Calu3 (cell line): ENCODE measurements around the gene MAGI1. TPM values are rescaled to one million over a fixed set of nuclear protein-coding genes. Genes with fewer than 3 reads are reported as not detected.

Source experiments
- BruUV-seq: library from RNA; stranded (reverse); fragments of 400-500 nt; replicated peaks from 2 replicates; lab custom pipeline; 2021; lab: Mats Ljungman, UMichigan
- CTCF ChIA-PET: fragments of 300-600 bp; sonication (Branson Sonifier 250); formaldehyde crosslinking; loops from one replicate; lab custom pipeline; 2022; ENCODE audit warnings: antibody characterized with exemption; lab: Charles Lee
- DNase-seq: peaks from one replicate; pipeline ENCODE4 v3.0.0; 2022
- H3K27ac Mint-ChIP-seq: one replicate; pipeline ENCODE4 v1.8.0; 2022; ENCODE audit warnings: mixed read lengths; ENCODE audit not compliant: unreplicated experiment
- H3K27me3 Mint-ChIP-seq: one replicate; pipeline ENCODE4 v1.8.0; 2022; ENCODE audit warnings: mixed read lengths; ENCODE audit not compliant: unreplicated experiment
- H3K36me3 Mint-ChIP-seq: one replicate; pipeline ENCODE4 v1.8.0; 2022; ENCODE audit warnings: mild to moderate bottlenecking, moderate library complexity, mixed read lengths; ENCODE audit not compliant: insufficient read depth, unreplicated experiment
- H3K4me1 Mint-ChIP-seq: one replicate; pipeline ENCODE4 v1.8.0; 2022; ENCODE audit warnings: mild to moderate bottlenecking, low read depth, mixed read lengths; ENCODE audit not compliant: unreplicated experiment
- H3K4me3 Mint-ChIP-seq: one replicate; pipeline ENCODE4 v1.8.0; 2022; ENCODE audit warnings: mild to moderate bottlenecking, low read depth, moderate library complexity, mixed read lengths; ENCODE audit not compliant: unreplicated experiment
- H3K9me3 Mint-ChIP-seq: one replicate; pipeline ENCODE4 v1.8.0; 2022; ENCODE audit warnings: low read depth, mixed read lengths; ENCODE audit not compliant: unreplicated experiment
- intact Hi-C: fragments of 100-400 bp; cut with micrococcal nuclease; formaldehyde crosslinking; loops from one replicate; pipeline ENCODE4 v1.10.0; 2022; ENCODE audit not compliant: unreplicated experiment
- total RNA-seq: library from RNA; stranded (reverse); gene quantifications from 2 replicates; pipeline ENCODE4 v1.2.3, GENCODE V29; 2022
- TF ChIP-seq, protein P1 (sequence below): fragments of 200-600 bp; IDR thresholded peaks from one replicate; pipeline ENCODE4 v1.8.0; 2022; ENCODE audit warnings: antibody characterized with exemption; ENCODE audit not compliant: unreplicated experiment

Gene MAGI1
- total RNA-seq, 1 experiment from 2014 or later, result 76.4 TPM

DNA sequence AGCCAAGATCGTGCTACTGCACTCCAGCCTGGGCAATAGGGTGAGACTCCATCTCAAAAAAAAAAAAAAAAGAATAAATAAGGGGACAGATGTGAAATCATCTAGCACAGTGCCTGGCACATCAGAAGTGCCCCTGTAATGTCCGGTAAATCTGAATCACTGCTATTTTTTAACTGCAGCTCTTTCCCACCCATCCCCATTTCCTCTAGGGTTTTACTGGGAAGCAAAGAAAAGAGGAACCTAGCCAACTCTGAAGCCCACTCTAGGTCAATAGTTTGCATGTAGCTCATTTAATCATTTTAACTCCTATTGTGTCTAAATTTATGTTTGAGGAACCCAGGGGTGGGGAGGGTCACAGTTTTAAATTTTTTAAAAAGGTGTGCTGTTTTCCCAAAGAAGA lies 26.0 kb downstream of the MAGI1 start:
- no TSS peak for BruUV-seq
- Mint-ChIP-seq H3K36me3 (no peaks in the 10 kb centered on the region), H3K4me1 (peaks cover 27% of the 10 kb centered on the region), H3K4me3 (no peak overlapping the region), H3K27me3 (no peaks in the 10 kb centered on the region), H3K9me3 (no peaks in the 10 kb centered on the region), H3K27ac (no peak overlapping the region)
- CTCF ChIA-PET, result interaction anchor here (0.7 to 0.8 kb wide), 2 partner anchors 116 to 200 kb away, joined by 4 read pairs; no protein-coding TSS in a partner anchor
- DNase-seq, result no peak
- TF ChIP-seq, protein P1, sequence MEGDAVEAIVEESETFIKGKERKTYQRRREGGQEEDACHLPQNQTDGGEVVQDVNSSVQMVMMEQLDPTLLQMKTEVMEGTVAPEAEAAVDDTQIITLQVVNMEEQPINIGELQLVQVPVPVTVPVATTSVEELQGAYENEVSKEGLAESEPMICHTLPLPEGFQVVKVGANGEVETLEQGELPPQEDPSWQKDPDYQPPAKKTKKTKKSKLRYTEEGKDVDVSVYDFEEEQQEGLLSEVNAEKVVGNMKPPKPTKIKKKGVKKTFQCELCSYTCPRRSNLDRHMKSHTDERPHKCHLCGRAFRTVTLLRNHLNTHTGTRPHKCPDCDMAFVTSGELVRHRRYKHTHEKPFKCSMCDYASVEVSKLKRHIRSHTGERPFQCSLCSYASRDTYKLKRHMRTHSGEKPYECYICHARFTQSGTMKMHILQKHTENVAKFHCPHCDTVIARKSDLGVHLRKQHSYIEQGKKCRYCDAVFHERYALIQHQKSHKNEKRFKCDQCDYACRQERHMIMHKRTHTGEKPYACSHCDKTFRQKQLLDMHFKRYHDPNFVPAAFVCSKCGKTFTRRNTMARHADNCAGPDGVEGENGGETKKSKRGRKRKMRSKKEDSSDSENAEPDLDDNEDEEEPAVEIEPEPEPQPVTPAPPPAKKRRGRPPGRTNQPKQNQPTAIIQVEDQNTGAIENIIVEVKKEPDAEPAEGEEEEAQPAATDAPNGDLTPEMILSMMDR, result no peak
- intact Hi-C loops, result no loop called here

DNA sequence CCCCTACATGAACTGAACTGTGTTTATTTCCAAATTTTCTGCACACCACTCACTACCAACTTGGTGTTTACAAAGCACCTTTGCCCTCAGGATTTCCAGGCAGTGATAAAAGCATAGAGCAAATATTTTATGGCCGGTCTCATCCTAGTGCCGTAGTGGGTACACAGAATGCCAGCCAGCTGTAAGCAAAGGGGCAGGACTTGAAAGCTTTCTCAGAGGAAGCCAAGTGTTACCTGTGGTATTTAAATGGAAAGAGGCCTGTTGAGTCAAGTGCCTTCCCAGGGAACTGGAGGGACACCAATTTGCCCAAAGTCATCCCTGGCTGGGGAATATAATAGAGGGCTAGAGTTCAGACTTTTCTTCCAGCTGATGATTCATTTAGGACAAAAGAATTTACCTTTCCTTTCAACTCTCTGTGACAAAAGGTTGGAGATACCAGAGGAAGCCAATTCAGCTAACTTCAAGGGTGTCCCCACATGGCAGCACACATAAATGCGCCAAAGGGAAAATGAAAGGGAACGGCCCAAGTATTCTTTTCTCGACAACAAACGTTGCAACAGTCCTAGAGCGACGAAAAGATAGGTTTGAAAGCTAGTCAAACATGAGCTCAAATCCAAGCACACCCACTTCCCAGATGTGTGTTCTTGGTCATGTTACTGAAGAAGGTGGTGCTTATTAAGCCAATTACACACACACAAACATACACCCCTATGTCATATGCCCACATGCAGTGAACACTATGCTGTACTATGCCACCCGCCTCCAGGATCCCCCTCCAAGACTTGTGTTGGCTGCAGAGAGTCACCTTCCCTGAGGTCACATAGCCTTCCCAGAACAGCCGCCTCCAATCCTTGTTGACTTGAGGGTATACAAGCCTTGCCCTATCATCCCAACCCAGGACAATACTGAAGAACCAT lies 27.7 kb downstream of the MAGI1 start:
- Mint-ChIP-seq H3K27ac (no peak overlapping the region), H3K4me1 (peaks cover 26% of the 10 kb centered on the region), H3K36me3 (no peaks in the 10 kb centered on the region), H3K4me3 (no peak overlapping the region), H3K27me3 (no peaks in the 10 kb centered on the region), H3K9me3 (no peaks in the 10 kb centered on the region)
- intact Hi-C loops, result no loop called here
- BruUV-seq, result no TSS peak
- TF ChIP-seq, protein P1, result no peak
- no peak for DNase-seq
- CTCF ChIA-PET, result interaction anchor here (0.8 kb wide), 1 partner anchor 14 kb away, joined by 3 read pairs; no protein-coding TSS in a partner anchor

DNA sequence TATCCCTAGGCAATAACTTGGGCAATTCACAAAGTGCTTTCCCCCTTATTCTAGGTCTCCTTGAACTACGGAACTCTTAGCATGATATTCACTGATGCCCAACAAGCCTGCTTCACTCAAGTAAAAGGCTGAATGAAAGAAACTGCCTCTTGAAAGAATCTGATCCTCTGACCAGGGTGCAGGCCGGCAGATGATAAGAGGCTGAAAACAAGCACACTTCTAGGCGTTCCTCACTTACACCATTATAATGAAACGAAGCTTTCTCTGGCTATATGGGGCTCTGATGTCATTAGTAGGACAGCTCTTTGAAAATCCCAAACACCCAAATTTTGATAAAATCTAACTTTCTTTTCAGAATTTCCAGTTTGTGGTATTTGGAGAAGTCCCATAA lies 28.4 kb downstream of the MAGI1 start:
- H3K27me3 Mint-ChIP-seq, result no peaks in the 10 kb centered on the region
- no TSS peak for BruUV-seq
- no peak overlapping the region for H3K4me3 Mint-ChIP-seq
- no peak for DNase-seq
- CTCF ChIA-PET, result interaction anchor here (0.8 kb wide), 1 partner anchor 14 kb away, joined by 3 read pairs; no protein-coding TSS in a partner anchor
- H3K4me1 Mint-ChIP-seq, result peaks cover 28% of the 10 kb centered on the region
- no peak overlapping the region for H3K27ac Mint-ChIP-seq
- intact Hi-C loops, result no loop called here
- no peaks in the 10 kb centered on the region for H3K9me3 Mint-ChIP-seq
- TF ChIP-seq, protein P1, result no peak
- H3K36me3 Mint-ChIP-seq, result no peaks in the 10 kb centered on the region

DNA sequence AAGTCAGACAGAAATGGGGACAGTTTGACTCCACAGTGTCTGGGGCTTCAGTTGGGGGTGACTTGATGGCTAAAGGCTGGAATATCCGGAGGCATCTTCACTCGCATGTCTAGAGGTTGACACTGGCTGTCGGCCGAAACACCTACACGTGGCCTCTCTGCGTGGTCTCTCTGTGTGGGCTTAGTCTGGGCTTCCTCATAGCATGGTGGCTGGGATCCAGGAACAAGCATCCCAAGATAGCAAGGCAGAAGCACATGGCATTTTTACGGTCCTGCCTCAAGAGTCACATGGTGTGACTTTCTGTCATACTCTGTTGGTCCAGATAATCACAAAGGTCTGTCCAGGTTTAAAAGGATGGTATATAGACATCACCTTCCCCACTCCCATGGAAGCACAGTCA lies 34.5 kb downstream of the MAGI1 start:
- Mint-ChIP-seq H3K36me3 (peaks cover 19% of the 10 kb centered on the region), H3K9me3 (no peaks in the 10 kb centered on the region), H3K27ac (no peak overlapping the region), H3K27me3 (no peaks in the 10 kb centered on the region), H3K4me3 (no peak overlapping the region), H3K4me1 (peaks cover 63% of the 10 kb centered on the region)
- intact Hi-C loops, result no loop called here
- TF ChIP-seq, protein P1, result no peak
- CTCF ChIA-PET, result no interaction called here
- BruUV-seq, result no TSS peak
- no peak for DNase-seq
